Smooth muscle cell (in vitro differentiated cells): ENCODE measurements around the gene FAM76B. TPM values are rescaled to one million over a fixed set of nuclear protein-coding genes. Genes with fewer than 3 reads are reported as not detected.

Source experiments
- DNase-seq: peaks from one replicate; lab custom pipeline; 2025; ENCODE audit not compliant: unreplicated experiment; lab: John Stamatoyannopoulos, UW
- H2AFZ ChIP-seq: fragments of 200-600 bp; sonication (generic); 2 replicates; pipeline ENCODE4 v1.6.0; 2016; ENCODE audit warnings: antibody characterized with exemption, low read depth, mild to moderate bottlenecking
- H3F3A ChIP-seq: fragments of 200-600 bp; sonication (generic); 2 replicates; pipeline ENCODE4 v1.6.0; 2017; ENCODE audit warnings: antibody characterized with exemption, low read depth
- H3K27ac ChIP-seq: fragments of 200-600 bp; sonication (generic); 2 replicates; pipeline ENCODE4 v1.5.1; 2016; ENCODE audit warnings: low read depth, mild to moderate bottlenecking
- H3K27me3 ChIP-seq: fragments of 200-600 bp; sonication (generic); 2 replicates; pipeline ENCODE4 v1.6.1; 2016; ENCODE audit warnings: low read depth, mild to moderate bottlenecking
- H3K36me3 ChIP-seq: fragments of 200-600 bp; sonication (generic); 2 replicates; pipeline ENCODE4 v1.5.1; 2016; ENCODE audit warnings: low read depth
- H3K4me1 ChIP-seq: fragments of 200-600 bp; sonication (generic); 2 replicates; pipeline ENCODE4 v1.5.1; 2016; ENCODE audit warnings: low read depth
- H3K4me2 ChIP-seq: fragments of 200-600 bp; sonication (generic); 2 replicates; pipeline ENCODE4 v1.6.0; 2016; ENCODE audit warnings: mild to moderate bottlenecking
- H3K4me3 ChIP-seq: fragments of 200-600 bp; sonication (generic); 2 replicates; pipeline ENCODE4 v1.5.1; 2016; ENCODE audit warnings: mild to moderate bottlenecking
- H3K79me2 ChIP-seq: fragments of 200-600 bp; sonication (generic); 2 replicates; pipeline ENCODE4 v1.6.0; 2016; ENCODE audit warnings: low read depth, mild to moderate bottlenecking
- H3K9ac ChIP-seq: fragments of 200-600 bp; sonication (generic); 2 replicates; pipeline ENCODE4 v1.6.0; 2016; ENCODE audit warnings: low read depth
- H3K9me3 ChIP-seq: fragments of 200-600 bp; sonication (generic); replicated peaks from 2 replicates; pipeline ENCODE4 v1.5.1; 2016; ENCODE audit warnings: low read depth
- H4K20me1 ChIP-seq: fragments of 200-600 bp; sonication (generic); 2 replicates; pipeline ENCODE4 v1.6.0; 2016; ENCODE audit warnings: low read depth
- WGBS: methylation state at CpG from one replicate; pipeline ENCODE4 v1.1.7; 2016; ENCODE audit warnings: low lambda C conversion rate; 5-methylcytosine and 5-hydroxymethylcytosine counted together
- polyA plus RNA-seq: library from polyadenylated mRNA; unstranded; fragments of >200 nt; fragmentation: Nextera tagmentation; extraction: Ambion mirVana; gene quantifications from 2 replicates; pipeline ENCODE4 v1.2.1, GENCODE V29; 2016
- total RNA-seq: library from RNA; depleted of rRNA; stranded (reverse); fragments of >200 nt; gene quantifications from 2 replicates; pipeline ENCODE4 v1.2.3, GENCODE V29; 2014
- TF ChIP-seq, protein P1 (sequence below): fragments of 200-600 bp; sonication (generic); IDR thresholded peaks from 2 replicates; pipeline ENCODE4 v1.5.1; 2017; ENCODE audit warnings: borderline replicate concordance, mild to moderate bottlenecking, antibody characterized with exemption; ENCODE audit not compliant: insufficient read depth, poor library complexity, severe bottlenecking

The FAM76B gene
- total and polyA plus RNA-seq, 2 experiments from 2014 or later, result 14.0 to 31.3 TPM

DNA sequence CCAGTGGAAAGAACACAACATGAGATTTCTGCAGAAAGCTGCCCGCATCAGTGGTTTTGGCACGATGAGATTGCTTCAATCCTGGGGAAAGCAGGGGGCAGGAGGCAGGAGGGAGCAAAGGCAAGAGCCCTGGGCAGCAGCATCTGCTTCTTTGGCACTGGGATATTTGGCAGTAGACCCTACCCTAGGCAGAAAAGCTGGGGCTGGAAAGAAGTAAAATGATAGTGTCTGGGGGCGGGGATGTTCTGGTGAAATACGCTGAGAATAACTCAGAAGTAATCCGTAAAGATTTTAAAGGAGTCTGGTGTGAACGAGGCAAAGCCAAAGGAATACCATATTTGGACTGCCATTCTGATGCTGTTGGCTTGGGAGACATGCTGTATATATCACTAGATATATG, 62.0 kb downstream of the FAM76B start:
- Histone ChIP-seq H3K36me3 (no peaks in the 10 kb centered on the region), H4K20me1 (no peaks in the 10 kb centered on the region), H2AFZ (peak overlapping the region; percentile 45), H3K79me2 (no peaks in the 10 kb centered on the region), H3K4me2 (peak overlapping the region; percentile 53), H3K27me3 (no peaks in the 10 kb centered on the region), H3K4me1 (no peaks in the 10 kb centered on the region), H3K9me3 (no peaks in the 10 kb centered on the region), H3K27ac (no peak overlapping the region), H3K9ac (no peak overlapping the region), H3K4me3 (no peak overlapping the region), H3F3A (no peaks in the 10 kb centered on the region)
- no peak for DNase-seq
- TF ChIP-seq, protein P1, sequence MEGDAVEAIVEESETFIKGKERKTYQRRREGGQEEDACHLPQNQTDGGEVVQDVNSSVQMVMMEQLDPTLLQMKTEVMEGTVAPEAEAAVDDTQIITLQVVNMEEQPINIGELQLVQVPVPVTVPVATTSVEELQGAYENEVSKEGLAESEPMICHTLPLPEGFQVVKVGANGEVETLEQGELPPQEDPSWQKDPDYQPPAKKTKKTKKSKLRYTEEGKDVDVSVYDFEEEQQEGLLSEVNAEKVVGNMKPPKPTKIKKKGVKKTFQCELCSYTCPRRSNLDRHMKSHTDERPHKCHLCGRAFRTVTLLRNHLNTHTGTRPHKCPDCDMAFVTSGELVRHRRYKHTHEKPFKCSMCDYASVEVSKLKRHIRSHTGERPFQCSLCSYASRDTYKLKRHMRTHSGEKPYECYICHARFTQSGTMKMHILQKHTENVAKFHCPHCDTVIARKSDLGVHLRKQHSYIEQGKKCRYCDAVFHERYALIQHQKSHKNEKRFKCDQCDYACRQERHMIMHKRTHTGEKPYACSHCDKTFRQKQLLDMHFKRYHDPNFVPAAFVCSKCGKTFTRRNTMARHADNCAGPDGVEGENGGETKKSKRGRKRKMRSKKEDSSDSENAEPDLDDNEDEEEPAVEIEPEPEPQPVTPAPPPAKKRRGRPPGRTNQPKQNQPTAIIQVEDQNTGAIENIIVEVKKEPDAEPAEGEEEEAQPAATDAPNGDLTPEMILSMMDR, result no peak
- WGBS, result 44% methylated on average over 6 of the region's 6 CpGs

DNA sequence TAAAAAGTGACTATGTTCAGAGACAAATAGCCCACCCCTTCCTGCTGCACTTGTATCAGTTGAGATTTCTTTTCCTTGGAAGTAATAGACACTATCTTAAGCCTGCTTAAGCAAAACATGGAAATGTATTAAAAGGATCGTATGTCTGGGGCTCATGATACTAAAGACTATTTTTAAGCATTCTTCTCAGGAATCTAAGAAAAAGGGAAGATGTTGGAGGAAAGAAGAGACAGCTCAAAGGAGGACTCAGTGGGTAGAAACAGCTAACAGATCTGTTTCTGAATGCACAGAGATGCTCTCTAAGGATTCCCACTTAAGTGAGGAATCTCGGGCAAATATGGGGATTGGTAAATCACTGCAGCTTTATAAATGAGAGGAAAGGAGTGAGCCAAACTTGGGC, 62.5 kb downstream of the FAM76B start:
- DNase-seq, result no peak
- H3K4me3 ChIP-seq, result no peak overlapping the region
- H3K4me2 ChIP-seq, result peak overlapping the region; percentile 53
- H3K27me3 ChIP-seq, result no peaks in the 10 kb centered on the region
- no peaks in the 10 kb centered on the region for H3F3A ChIP-seq
- no peaks in the 10 kb centered on the region for H3K79me2 ChIP-seq
- no peaks in the 10 kb centered on the region for H3K9me3 ChIP-seq
- H3K9ac ChIP-seq, result no peak overlapping the region
- 57% methylated on average over 2 of the region's 2 CpGs for WGBS
- no peaks in the 10 kb centered on the region for H4K20me1 ChIP-seq
- TF ChIP-seq, protein P1, result no peak
- peak overlapping the region; percentile 45 for H2AFZ ChIP-seq
- H3K4me1 ChIP-seq, result no peaks in the 10 kb centered on the region
- H3K27ac ChIP-seq, result no peak overlapping the region
- no peaks in the 10 kb centered on the region for H3K36me3 ChIP-seq

DNA sequence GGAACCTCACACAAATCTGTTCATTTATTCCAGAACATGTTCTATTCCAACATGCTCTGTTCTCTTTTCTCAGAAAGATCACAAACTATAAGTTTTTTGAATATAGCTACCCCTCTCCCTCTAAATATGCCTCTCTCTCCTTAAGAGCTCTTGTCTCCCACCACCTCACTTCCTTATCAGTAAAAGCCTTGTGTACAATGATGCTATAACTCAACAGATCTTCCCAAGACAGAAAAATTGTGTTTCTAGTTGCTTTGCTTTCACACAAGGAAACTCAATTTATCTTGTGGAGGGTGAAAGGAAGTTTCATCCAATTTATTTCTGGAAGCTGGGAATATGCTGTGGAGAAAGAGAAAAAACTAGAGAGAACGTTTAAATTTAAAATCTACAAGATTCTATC, 64.4 kb downstream of the FAM76B start:
- no peaks in the 10 kb centered on the region for H3K79me2 ChIP-seq
- no peak overlapping the region for H3K27ac ChIP-seq
- H3K4me1 ChIP-seq, result no peaks in the 10 kb centered on the region
- H3K4me2 ChIP-seq, result no peak overlapping the region
- no peaks in the 10 kb centered on the region for H3K9me3 ChIP-seq
- DNase-seq, result no peak
- no peaks in the 10 kb centered on the region for H3K36me3 ChIP-seq
- H4K20me1 ChIP-seq, result no peaks in the 10 kb centered on the region
- H3K27me3 ChIP-seq, result no peaks in the 10 kb centered on the region
- no peaks in the 10 kb centered on the region for H3F3A ChIP-seq
- TF ChIP-seq, protein P1, result no peak
- peak overlapping the region; percentile 50 for H2AFZ ChIP-seq
- H3K4me3 ChIP-seq, result no peak overlapping the region
- WGBS, result 88% methylated on average over 1 of the region's 1 CpG
- H3K9ac ChIP-seq, result no peak overlapping the region

DNA sequence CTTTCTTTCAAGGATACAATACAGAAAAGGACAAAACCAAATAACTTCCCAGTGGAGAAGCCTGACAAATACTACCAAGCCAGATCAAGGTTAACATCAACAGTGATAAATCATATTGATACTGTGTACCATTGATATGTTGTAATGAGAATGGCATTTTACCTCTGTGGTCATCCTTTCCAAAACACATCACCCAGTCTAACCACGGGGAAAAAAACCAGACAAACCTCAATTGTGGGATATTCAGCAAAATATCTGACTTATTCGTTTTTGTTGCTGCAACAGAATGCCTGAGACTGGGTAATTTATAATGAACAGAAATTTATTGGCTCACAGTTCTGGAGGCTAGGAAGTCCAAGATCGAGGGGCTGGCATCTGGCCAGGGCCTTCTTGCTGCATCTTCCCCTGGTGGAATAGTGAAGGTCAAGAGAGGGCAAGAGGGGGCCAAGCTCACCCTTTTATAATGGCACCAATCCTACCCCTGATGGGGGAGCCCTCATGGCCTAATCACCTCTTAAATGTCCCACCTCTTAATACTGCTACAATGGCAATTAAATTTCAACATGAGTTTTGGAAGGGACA, 66.1 kb downstream of the FAM76B start:
- H3K27me3 ChIP-seq, result no peaks in the 10 kb centered on the region
- TF ChIP-seq, protein P1, result no peak
- no peak overlapping the region for H3K4me2 ChIP-seq
- no peaks in the 10 kb centered on the region for H4K20me1 ChIP-seq
- H3K4me1 ChIP-seq, result no peaks in the 10 kb centered on the region
- H3K9ac ChIP-seq, result no peak overlapping the region
- no peak for DNase-seq
- H3K9me3 ChIP-seq, result no peaks in the 10 kb centered on the region
- no peak overlapping the region for H3K4me3 ChIP-seq
- H3K27ac ChIP-seq, result no peak overlapping the region
- no peaks in the 10 kb centered on the region for H3F3A ChIP-seq
- 87% methylated on average over 3 of the region's 3 CpGs for WGBS
- H2AFZ ChIP-seq, result no peak overlapping the region
- H3K36me3 ChIP-seq, result no peaks in the 10 kb centered on the region
- H3K79me2 ChIP-seq, result no peaks in the 10 kb centered on the region
